Astrocyte of the spinal cord (primary cell): ENCODE results near the gene TMEM141.
"Not testable (repeated sequence)": the region's sequence is repeated elsewhere in the genome, so short reads cannot be mapped to it uniquely, and the experiment has no call there.

Experiments used
- DNase-seq: peaks from one replicate; pipeline ENCODE4 v3.0.0; 2011; ENCODE audit warnings: low read depth, low spot score
- H3K4me3 ChIP-seq: 2 replicates; pipeline ENCODE4 v1.5.1; 2011; ENCODE audit warnings: low read depth, mild to moderate bottlenecking, low read length, moderate library complexity
- in situ Hi-C: cut with HindIII; loops from 2 replicates; pipeline ENCODE4 v1.10.0; 2017; ENCODE audit warnings: low sequenced_read_pairs
- TF ChIP-seq, protein P1 (sequence below): IDR thresholded peaks from 2 replicates; pipeline ENCODE4 v1.5.1; 2012; ENCODE audit warnings: low read depth, mild to moderate bottlenecking, low read length, inconsistent platforms

Gene TMEM141

GRCh38 chr9:136796238-136796774, 5.2 kb downstream of the TMEM141 start, which contains the start of gene CCDC183:
Gene CCDC183 (plus strand): TSS chr9:136796338. CDS start chr9:136796398, 60 bp downstream.
- in situ Hi-C loops, result no loop called here
- H3K4me3 ChIP-seq, result no peak within 1 kb of the TSS
- TF ChIP-seq, protein P1, sequence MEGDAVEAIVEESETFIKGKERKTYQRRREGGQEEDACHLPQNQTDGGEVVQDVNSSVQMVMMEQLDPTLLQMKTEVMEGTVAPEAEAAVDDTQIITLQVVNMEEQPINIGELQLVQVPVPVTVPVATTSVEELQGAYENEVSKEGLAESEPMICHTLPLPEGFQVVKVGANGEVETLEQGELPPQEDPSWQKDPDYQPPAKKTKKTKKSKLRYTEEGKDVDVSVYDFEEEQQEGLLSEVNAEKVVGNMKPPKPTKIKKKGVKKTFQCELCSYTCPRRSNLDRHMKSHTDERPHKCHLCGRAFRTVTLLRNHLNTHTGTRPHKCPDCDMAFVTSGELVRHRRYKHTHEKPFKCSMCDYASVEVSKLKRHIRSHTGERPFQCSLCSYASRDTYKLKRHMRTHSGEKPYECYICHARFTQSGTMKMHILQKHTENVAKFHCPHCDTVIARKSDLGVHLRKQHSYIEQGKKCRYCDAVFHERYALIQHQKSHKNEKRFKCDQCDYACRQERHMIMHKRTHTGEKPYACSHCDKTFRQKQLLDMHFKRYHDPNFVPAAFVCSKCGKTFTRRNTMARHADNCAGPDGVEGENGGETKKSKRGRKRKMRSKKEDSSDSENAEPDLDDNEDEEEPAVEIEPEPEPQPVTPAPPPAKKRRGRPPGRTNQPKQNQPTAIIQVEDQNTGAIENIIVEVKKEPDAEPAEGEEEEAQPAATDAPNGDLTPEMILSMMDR, result no peak
- no peak for DNase-seq

GRCh38 chr9:136796775-136797347, 5.7 kb downstream of the TMEM141 start:
- DNase-seq, H3K4me3 ChIP-seq, in situ Hi-C loops: not testable (repeated sequence)

DNA sequence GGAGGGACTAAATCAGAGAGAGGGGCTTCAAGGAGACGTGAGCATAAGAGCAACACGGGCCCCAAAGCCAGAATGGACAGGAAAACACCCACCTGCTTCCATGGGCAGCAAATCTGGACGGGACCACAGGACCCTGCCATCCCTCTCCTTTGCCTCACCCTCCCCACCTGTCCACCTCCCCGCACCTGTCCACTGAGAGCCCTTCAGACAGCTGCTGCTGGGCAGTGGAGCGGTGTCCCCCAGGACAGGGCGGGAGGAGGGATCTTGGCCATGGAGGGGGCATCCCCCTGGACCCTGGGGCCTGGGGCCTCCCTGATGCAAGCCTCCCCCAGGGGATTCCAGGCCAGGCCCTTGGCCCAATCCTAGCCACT, 7.5 kb downstream of the TMEM141 start:
- no peak overlapping the region for H3K4me3 ChIP-seq

DNA sequence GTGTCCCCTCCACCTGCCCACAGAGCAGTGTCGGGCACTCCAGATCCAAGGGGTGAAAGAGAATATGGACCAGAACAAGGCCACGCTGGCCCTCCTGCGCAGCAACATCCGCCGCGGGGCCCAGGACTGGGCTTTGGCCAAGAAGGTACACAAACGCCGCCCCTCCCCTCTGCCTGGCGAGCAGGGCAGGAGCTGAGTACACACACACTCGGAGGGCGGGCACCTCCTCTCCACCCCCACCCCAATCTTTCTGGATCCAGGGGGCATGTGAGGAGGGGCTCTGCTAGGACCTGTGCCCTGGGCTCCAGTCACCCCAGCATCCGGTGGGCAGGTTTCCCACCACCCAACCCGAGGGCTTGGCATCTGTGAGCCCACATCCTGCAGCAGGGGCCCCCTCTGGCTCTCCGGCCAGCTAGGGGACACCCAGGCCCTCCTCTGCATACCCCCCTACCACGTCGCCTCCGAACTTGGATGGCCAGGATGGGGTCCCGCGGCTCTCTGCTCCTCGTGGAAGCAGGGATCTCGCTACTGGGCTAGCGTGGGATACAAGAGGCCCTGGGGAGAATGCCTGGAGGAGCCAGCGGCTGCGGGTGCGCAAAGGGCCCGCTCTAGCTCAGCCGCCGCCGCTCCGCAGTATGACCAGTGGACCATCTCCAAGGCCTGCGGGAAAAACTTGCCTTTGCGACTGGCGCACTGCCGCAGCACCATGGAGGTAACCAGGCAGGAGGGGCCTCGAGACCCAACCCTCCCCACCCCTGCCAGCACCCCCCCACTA, 8.1 kb downstream of the TMEM141 start:
- in situ Hi-C loops, result no loop called here
- no peak overlapping the region for H3K4me3 ChIP-seq
- TF ChIP-seq, protein P1, result no peak
- no peak for DNase-seq

More for the DNA sequence above, 7.5 kb downstream of the TMEM141 start:
- DNase-seq, result no peak
- TF ChIP-seq, protein P1, result no peak
- in situ Hi-C loops, result no loop called here

DNA sequence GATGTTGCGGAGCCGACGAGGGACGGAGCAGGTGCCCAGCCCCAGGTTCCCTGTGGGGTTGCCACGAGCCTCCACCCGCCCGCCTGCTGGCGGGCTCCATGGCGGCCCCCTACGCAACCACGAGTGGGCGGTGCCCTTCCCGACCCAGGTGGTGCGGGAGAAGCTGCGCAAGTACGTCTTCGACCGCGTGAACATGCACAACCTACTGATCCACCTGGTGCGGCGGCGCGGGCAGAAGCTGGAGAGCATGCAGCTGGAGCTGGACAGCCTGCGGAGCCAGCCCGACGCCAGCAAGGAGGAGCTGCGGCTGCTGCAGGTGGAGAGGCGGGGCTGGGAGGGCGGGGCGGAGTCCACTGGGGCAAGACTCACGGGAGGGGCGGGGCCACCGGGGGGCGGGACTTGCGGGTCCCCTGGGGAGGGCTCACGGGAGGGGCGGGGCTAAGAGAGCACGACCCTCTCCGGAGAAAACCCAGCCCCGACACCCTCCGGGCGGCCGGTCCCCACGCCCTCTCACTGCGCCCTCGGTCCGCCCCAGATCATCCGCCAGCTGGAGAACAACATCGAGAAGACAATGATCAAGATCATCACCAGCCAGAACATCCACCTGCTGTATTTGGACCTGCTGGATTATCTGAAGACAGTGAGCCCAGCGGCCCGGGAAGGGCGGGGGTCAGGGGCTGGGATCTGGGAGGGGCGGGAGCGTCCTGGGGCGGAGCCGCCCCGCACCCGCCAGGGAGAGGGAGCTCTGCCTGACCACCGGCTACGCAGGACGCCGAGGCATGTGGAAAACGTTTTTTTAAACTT, 8.9 kb downstream of the TMEM141 start:
- H3K4me3 ChIP-seq, result peak overlapping the region; percentile 21
- in situ Hi-C loops, result no loop called here
- peak; percentile 43 for DNase-seq
- TF ChIP-seq, protein P1, result no peak

GRCh38 chr9:136802321-136802720, 11.2 kb downstream of the TMEM141 start:
- DNase-seq, result no peak
- H3K4me3 ChIP-seq, result no peak overlapping the region
- TF ChIP-seq, protein P1, result no peak
- in situ Hi-C loops, result no loop called here

- H3K4me3 ChIP-seq, in situ Hi-C loops, DNase-seq: not testable (repeated sequence)
These were observed 11.9 kb downstream of the TMEM141 start for GRCh38 chr9:136803009-136803550.
